HepG2 (cell line): ENCODE measurements around the gene ATP9A. TPM values are rescaled to one million over a fixed set of nuclear protein-coding genes. Genes with fewer than 3 reads are reported as not detected.

Experiments used
- CCAR2 ChIP-seq: fragments of 200-400 bp; formaldehyde crosslinking; optimal IDR thresholded peaks from 2 replicates; pipeline ENCODE3; 2018; ENCODE audit warnings: low read depth, mild to moderate bottlenecking, low read length, moderate library complexity
- CREM ChIP-seq, 2 experiments: sonication (generic) in 1 of 2; formaldehyde crosslinking in 1 of 2; IDR thresholded peaks; 2 replicates each; pipeline versions ENCODE4 v1.4.0 to v1.6.1; 2016 to 2020; ENCODE audit warnings: antibody characterized with exemption in 1 of 2, mild to moderate bottlenecking in 1 of 2, missing genetic modification reagents in 1 of 2
- ELK4 ChIP-seq: sonication (generic); formaldehyde crosslinking; IDR thresholded peaks from 2 replicates; pipeline ENCODE4 v1.9.0; 2021; ENCODE audit warnings: missing genetic modification reagents, borderline replicate concordance
- HOXA3 ChIP-seq: sonication (generic); formaldehyde crosslinking; IDR thresholded peaks from 2 replicates; pipeline ENCODE4 v1.5.0; 2020; ENCODE audit warnings: missing genetic modification reagents
- JUN ChIP-seq: sonication (generic); formaldehyde crosslinking; IDR thresholded peaks from 2 replicates; pipeline ENCODE4 v1.4.0; 2020; ENCODE audit warnings: mild to moderate bottlenecking, missing genetic modification reagents
- MAFG ChIP-seq: sonication (generic); formaldehyde crosslinking; IDR thresholded peaks from 2 replicates; pipeline ENCODE4 v1.5.1; 2020; ENCODE audit warnings: mild to moderate bottlenecking, missing genetic modification reagents
- MAZ ChIP-seq, 2 experiments: sonication (generic) in 1 of 2; formaldehyde crosslinking in 1 of 2; IDR thresholded peaks; 2 replicates each; pipeline versions ENCODE4 v1.5.0 to v1.6.1; 2012 to 2020; ENCODE audit warnings: low read depth in 2 of 2, mild to moderate bottlenecking in 2 of 2, borderline replicate concordance in 1 of 2, improper control_type of control experiment in 1 of 2, low read length in 1 of 2, missing genetic modification reagents in 1 of 2, moderate library complexity in 1 of 2
- MTA1 ChIP-seq: sonication (generic); formaldehyde crosslinking; IDR thresholded peaks from 2 replicates; pipeline ENCODE4 v1.4.0; 2020; ENCODE audit warnings: missing genetic modification reagents, mild to moderate bottlenecking, borderline replicate concordance
- MTA3 ChIP-seq: sonication (generic); formaldehyde crosslinking; IDR thresholded peaks from 2 replicates; pipeline ENCODE4 v1.4.0; 2020; ENCODE audit warnings: missing genetic modification reagents
- SETDB1 ChIP-seq: sonication (generic); formaldehyde crosslinking; IDR thresholded peaks from 2 replicates; pipeline ENCODE4 v1.5.1; 2020; ENCODE audit warnings: missing genetic modification reagents, mild to moderate bottlenecking, borderline replicate concordance
- TBP ChIP-seq: sonication (generic); formaldehyde crosslinking; IDR thresholded peaks from 2 replicates; pipeline ENCODE4 v1.5.0; 2020; ENCODE audit warnings: missing genetic modification reagents
- YEATS4 ChIP-seq: sonication (generic); formaldehyde crosslinking; IDR thresholded peaks from 2 replicates; pipeline ENCODE4 v1.4.0; 2020; ENCODE audit warnings: missing genetic modification reagents, borderline replicate concordance
- ZNF136 ChIP-seq: sonication (generic); formaldehyde crosslinking; IDR thresholded peaks from 2 replicates; pipeline ENCODE4 v1.8.1; 2022; ENCODE audit warnings: low read depth, mild to moderate bottlenecking, moderate library complexity, missing genetic modification reagents
- ZNF24 ChIP-seq: fragments of 450-650 bp; IDR thresholded peaks from 2 replicates; pipeline ENCODE4 v1.6.1; 2017; ENCODE audit warnings: antibody characterized with exemption, mild to moderate bottlenecking
- ZNF605 ChIP-seq: sonication (generic); formaldehyde crosslinking; IDR thresholded peaks from 2 replicates; pipeline ENCODE4 v1.8.0; 2022; ENCODE audit warnings: mild to moderate bottlenecking, missing genetic modification reagents
- ZNF703 ChIP-seq: sonication (generic); formaldehyde crosslinking; IDR thresholded peaks from 2 replicates; pipeline ENCODE4 v1.5.1; 2020; ENCODE audit warnings: missing genetic modification reagents, mild to moderate bottlenecking, moderate library complexity, borderline replicate concordance
- ZNF747 ChIP-seq: sonication (generic); formaldehyde crosslinking; IDR thresholded peaks from 2 replicates; pipeline ENCODE4 v1.8.1; 2023; ENCODE audit warnings: missing genetic modification reagents, mild to moderate bottlenecking, borderline replicate concordance
- ZNF891 ChIP-seq: sonication (generic); formaldehyde crosslinking; IDR thresholded peaks from 2 replicates; pipeline ENCODE4 v1.5.0; 2020; ENCODE audit warnings: mild to moderate bottlenecking, missing genetic modification reagents
- ZSCAN20 ChIP-seq: sonication (generic); formaldehyde crosslinking; IDR thresholded peaks from 2 replicates; pipeline ENCODE4 v1.4.0; 2020; ENCODE audit warnings: missing genetic modification reagents, mild to moderate bottlenecking, borderline replicate concordance
- polyA plus RNA-seq, 8 experiments: library from polyadenylated mRNA; depleted of rRNA in 3 of 8; stranded (reverse) in 7 of 8; unstranded in 1 of 8; fragments of >200 nt; fragmentation: Illumina TruSeq in 4 of 8; extraction: Trizol in 4 of 8; gene quantifications; 2 replicates each; pipeline versions ENCODE4 v1.2.1 to v1.2.3, GENCODE V29; 2011 to 2016; ENCODE audit warnings: low read depth in 4 of 8, missing spikeins in 1 of 8, mixed read lengths in 1 of 8; ENCODE audit not compliant: insufficient read depth in 1 of 8
- total RNA-seq, 5 experiments: library from RNA; depleted of rRNA; stranded (reverse); fragments of >200 nt; fragmentation: Illumina TruSeq; extraction: Trizol; gene quantifications; 2 replicates each; pipeline ENCODE4 v1.2.3, GENCODE V29; 2016; ENCODE audit warnings: low read depth in 1 of 5
- TF ChIP-seq, protein P1 (sequence below): sonication (generic); formaldehyde crosslinking; IDR thresholded peaks from 2 replicates; pipeline ENCODE4 v1.9.0; 2022; ENCODE audit warnings: missing genetic modification reagents, mild to moderate bottlenecking, borderline replicate concordance
- TF ChIP-seq, protein P2 (sequence below): sonication (generic); formaldehyde crosslinking; IDR thresholded peaks from 2 replicates; pipeline ENCODE4 v1.4.0; 2020; ENCODE audit warnings: mild to moderate bottlenecking, missing genetic modification reagents
- TF ChIP-seq, protein P3 (sequence below): sonication (generic); formaldehyde crosslinking; IDR thresholded peaks from 2 replicates; pipeline ENCODE4 v1.5.0; 2020; ENCODE audit warnings: mild to moderate bottlenecking, missing genetic modification reagents

ATP9A gene
- total and polyA plus RNA-seq, 2 of the 13 experiments (the other 11 are each of a cell fraction or from before 2014, with no cell fraction given): 11.8 to 18.5 TPM

DNA sequence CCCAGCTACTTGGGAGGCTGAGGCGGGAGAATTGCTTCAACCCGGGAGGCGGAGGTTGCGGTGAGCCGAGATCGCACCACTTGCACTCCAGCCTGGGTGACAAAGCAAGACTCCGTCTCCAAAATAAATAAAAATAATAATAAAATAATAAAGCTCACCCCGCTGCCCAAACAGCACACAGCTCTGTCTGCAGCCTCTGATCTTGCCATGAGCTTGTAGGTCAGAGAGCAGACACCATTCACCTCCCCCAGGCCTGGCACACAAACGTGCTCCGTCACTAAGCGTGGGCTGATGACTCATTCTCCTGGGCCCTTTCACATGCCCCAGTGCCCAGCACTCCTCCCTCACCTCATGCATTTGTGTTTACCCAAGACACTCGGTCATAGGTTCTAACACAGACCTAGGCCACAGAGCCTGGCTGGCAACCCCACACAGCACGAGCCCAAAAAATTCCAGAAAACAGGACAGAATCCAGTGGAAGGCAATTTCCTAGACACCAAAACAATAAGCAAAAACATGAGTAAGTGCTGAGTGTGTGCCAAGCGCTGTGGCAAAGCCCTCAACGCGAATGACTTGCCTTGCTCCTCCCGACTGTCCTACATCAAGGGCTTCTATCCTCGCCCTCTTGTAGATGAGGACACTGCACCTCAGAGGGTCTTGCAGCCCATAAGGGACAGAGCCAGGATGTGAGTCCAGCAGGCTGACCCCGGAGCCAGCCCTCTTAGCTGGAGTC is 18.0 kb downstream of the ATP9A start (continued):
- TF ChIP-seq YEATS4 (CRISPR knock-in tag) (peak; percentile 56; the same call in 1 of the 2 replicates), HOXA3 (CRISPR knock-in tag) (peak; percentile 91), CREM (IDR thresholded peaks at IDR 0.05) (peak; percentile 61; the same call in 1 of the 2 replicates), CREM (CRISPR knock-in tag; IDR thresholded peaks at IDR 0.05) (no peak), ZNF747 (CRISPR knock-in tag) (no peak), ZNF136 (CRISPR knock-in tag) (no peak), MTA3 (CRISPR knock-in tag) (no peak), MAZ (IDR thresholded peaks at IDR 0.05; ENCODE audit: borderline replicate concordance, low read depth, low read length) (peak; percentile 70), MAZ (CRISPR knock-in tag; IDR thresholded peaks at IDR 0.05; ENCODE audit: low read depth) (no peak), JUN (CRISPR knock-in tag) (peak; percentile 97), SETDB1 (no peak), MTA1 (0 out of 2 replicates have a peak, but pooled peaks have one; percentile 31), ZNF605 (CRISPR knock-in tag) (peak; percentile 89), TBP (CRISPR knock-in tag) (no peak), MAFG (CRISPR knock-in tag) (no peak), ZNF24 (no peak; the same call in 1 of the 2 replicates), ZSCAN20 (no peak), ELK4 (no peak), ZNF703 (CRISPR knock-in tag) (no peak), CCAR2 (no peak), ZNF891 (no peak)
- TF ChIP-seq, protein P1, sequence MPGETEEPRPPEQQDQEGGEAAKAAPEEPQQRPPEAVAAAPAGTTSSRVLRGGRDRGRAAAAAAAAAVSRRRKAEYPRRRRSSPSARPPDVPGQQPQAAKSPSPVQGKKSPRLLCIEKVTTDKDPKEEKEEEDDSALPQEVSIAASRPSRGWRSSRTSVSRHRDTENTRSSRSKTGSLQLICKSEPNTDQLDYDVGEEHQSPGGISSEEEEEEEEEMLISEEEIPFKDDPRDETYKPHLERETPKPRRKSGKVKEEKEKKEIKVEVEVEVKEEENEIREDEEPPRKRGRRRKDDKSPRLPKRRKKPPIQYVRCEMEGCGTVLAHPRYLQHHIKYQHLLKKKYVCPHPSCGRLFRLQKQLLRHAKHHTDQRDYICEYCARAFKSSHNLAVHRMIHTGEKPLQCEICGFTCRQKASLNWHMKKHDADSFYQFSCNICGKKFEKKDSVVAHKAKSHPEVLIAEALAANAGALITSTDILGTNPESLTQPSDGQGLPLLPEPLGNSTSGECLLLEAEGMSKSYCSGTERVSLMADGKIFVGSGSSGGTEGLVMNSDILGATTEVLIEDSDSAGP (CRISPR knock-in tag): 0 out of 2 replicates have a peak, but pooled peaks have one; percentile 57
- TF ChIP-seq, protein P2, sequence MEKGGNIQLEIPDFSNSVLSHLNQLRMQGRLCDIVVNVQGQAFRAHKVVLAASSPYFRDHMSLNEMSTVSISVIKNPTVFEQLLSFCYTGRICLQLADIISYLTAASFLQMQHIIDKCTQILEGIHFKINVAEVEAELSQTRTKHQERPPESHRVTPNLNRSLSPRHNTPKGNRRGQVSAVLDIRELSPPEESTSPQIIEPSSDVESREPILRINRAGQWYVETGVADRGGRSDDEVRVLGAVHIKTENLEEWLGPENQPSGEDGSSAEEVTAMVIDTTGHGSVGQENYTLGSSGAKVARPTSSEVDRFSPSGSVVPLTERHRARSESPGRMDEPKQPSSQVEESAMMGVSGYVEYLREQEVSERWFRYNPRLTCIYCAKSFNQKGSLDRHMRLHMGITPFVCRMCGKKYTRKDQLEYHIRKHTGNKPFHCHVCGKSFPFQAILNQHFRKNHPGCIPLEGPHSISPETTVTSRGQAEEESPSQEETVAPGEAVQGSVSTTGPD: no peak
- TF ChIP-seq, protein P3, sequence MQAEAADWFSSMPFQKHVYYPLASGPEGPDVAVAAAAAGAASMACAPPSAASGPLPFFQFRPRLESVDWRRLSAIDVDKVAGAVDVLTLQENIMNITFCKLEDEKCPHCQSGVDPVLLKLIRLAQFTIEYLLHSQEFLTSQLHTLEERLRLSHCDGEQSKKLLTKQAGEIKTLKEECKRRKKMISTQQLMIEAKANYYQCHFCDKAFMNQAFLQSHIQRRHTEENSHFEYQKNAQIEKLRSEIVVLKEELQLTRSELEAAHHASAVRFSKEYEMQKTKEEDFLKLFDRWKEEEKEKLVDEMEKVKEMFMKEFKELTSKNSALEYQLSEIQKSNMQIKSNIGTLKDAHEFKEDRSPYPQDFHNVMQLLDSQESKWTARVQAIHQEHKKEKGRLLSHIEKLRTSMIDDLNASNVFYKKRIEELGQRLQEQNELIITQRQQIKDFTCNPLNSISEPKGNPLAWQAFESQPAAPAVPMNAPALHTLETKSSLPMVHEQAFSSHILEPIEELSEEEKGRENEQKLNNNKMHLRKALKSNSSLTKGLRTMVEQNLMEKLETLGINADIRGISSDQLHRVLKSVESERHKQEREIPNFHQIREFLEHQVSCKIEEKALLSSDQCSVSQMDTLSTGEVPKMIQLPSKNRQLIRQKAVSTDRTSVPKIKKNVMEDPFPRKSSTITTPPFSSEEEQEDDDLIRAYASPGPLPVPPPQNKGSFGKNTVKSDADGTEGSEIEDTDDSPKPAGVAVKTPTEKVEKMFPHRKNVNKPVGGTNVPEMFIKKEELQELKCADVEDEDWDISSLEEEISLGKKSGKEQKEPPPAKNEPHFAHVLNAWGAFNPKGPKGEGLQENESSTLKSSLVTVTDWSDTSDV: no peak
